Raji (cell line): ENCODE results near the gene LAMA4.

ENCODE experiments used
- POLR2A ChIP-seq: IDR thresholded peaks from 2 replicates; pipeline ENCODE4 v1.6.1; 2011; ENCODE audit warnings: low read depth, low read length, control low read depth; ENCODE audit not compliant: insufficient read depth

Gene LAMA4

GRCh38 chr6:112197636-112198035, 56.7 kb downstream of the LAMA4 start:
- no peak for TF ChIP-seq POLR2A

GRCh38 chr6:112196306-112196705, 58.1 kb downstream of the LAMA4 start:
- no peak for TF ChIP-seq POLR2A

- TF ChIP-seq POLR2A = no peak
Measured at GRCh38 chr6:112195166-112195565, 59.2 kb downstream of the LAMA4 start.

GRCh38 chr6:112194511-112194910, 59.9 kb downstream of the LAMA4 start:
- no peak for TF ChIP-seq POLR2A

- TF ChIP-seq POLR2A = no peak
Measured at GRCh38 chr6:112193535-112194051, 60.8 kb downstream of the LAMA4 start.

- no peak for TF ChIP-seq POLR2A
Measured at GRCh38 chr6:112193117-112193516, 61.2 kb downstream of the LAMA4 start.

- TF ChIP-seq POLR2A = no peak
Measured at GRCh38 chr6:112191509-112192020, 62.8 kb downstream of the LAMA4 start.

- no peak for TF ChIP-seq POLR2A
Measured at GRCh38 chr6:112190164-112190563, 64.2 kb downstream of the LAMA4 start.

- no peak for TF ChIP-seq POLR2A
Measured at GRCh38 chr6:112189494-112189893, 64.9 kb downstream of the LAMA4 start.

GRCh38 chr6:112188906-112189305, 65.5 kb downstream of the LAMA4 start:
- TF ChIP-seq POLR2A = no peak

GRCh38 chr6:112187736-112188135, 66.6 kb downstream of the LAMA4 start:
- TF ChIP-seq POLR2A = no peak

- no peak for TF ChIP-seq POLR2A
Measured at GRCh38 chr6:112184951-112185350, 69.4 kb downstream of the LAMA4 start.

- no peak for TF ChIP-seq POLR2A
Measured at GRCh38 chr6:112183271-112183671, 71.1 kb downstream of the LAMA4 start.

- TF ChIP-seq POLR2A = no peak
Measured at GRCh38 chr6:112181130-112181529, 73.2 kb downstream of the LAMA4 start.

- no peak for TF ChIP-seq POLR2A
Measured at GRCh38 chr6:112180095-112180820, 74.1 kb downstream of the LAMA4 start.

- no peak for TF ChIP-seq POLR2A
Measured at GRCh38 chr6:112179631-112180030, 74.7 kb downstream of the LAMA4 start.

- no peak for TF ChIP-seq POLR2A
Measured at GRCh38 chr6:112178846-112179245, 75.5 kb downstream of the LAMA4 start.
